CD14-positive monocyte (primary cell): Measurements from ENCODE around the gene SLC4A11. TPM values are rescaled to one million over a fixed set of nuclear protein-coding genes. Genes with fewer than 3 reads are reported as not detected.
A peak's percentile ranks its signal among the peaks of the same experiment; 100 is the strongest.

ENCODE experiments used
- DNase-seq, 3 donors: peaks; one replicate each; pipeline ENCODE4 v3.0.0-alpha.2; 2011 to 2022
- H2AFZ ChIP-seq: 2 replicates; pipeline ENCODE4 v1.6.0; 2012; ENCODE audit warnings: mild to moderate bottlenecking, low read depth, low read length, inconsistent platforms; ENCODE audit not compliant: insufficient read depth, poor library complexity, severe bottlenecking
- H3K27ac ChIP-seq, 2 donors: 1 replicate in 1 of 2; 2 replicates in 1 of 2; pipeline ENCODE4 v1.5.1; 2012 to 2013; ENCODE audit warnings: low read length in 2 of 2, control low read depth in 1 of 2, inconsistent platforms in 1 of 2, low read depth in 1 of 2, mild to moderate bottlenecking in 1 of 2
- H3K27me3 ChIP-seq, 2 donors: one replicate each; pipeline versions ENCODE4 v1.6.0 to v1.6.1; 2011 to 2013; ENCODE audit warnings: low read length in 2 of 2; ENCODE audit not compliant: control insufficient read depth in 2 of 2, insufficient read depth in 2 of 2
- H3K36me3 ChIP-seq, 2 donors: replicated peaks in 1 of 2; 1 replicate in 1 of 2; 2 replicates in 1 of 2; pipeline versions ENCODE4 v1.5.1 to v1.6.1; 2012 to 2013; ENCODE audit warnings: low read length in 2 of 2, control low read depth in 1 of 2, inconsistent platforms in 1 of 2, mild to moderate bottlenecking in 1 of 2; ENCODE audit not compliant: insufficient read depth in 2 of 2, control insufficient read depth in 1 of 2
- H3K4me1 ChIP-seq, 2 donors: 1 replicate in 1 of 2; 2 replicates in 1 of 2; pipeline versions ENCODE4 v1.5.1 to v1.6.1; 2012 to 2013; ENCODE audit warnings: low read length in 2 of 2, control low read depth in 1 of 2, inconsistent platforms in 1 of 2, mild to moderate bottlenecking in 1 of 2, moderate library complexity in 1 of 2; ENCODE audit not compliant: insufficient read depth in 2 of 2, control insufficient read depth in 1 of 2
- H3K4me2 ChIP-seq: replicated peaks from 2 replicates; pipeline ENCODE3; 2012; ENCODE audit warnings: low read length, moderate library complexity, mild to moderate bottlenecking; ENCODE audit not compliant: poor library complexity, severe bottlenecking; ENCODE audit errors: extremely low read depth
- H3K4me3 ChIP-seq, 3 experiments: fragments of 200-600 bp in 1 of 3; sonication (generic) in 1 of 3; replicated peaks in 1 of 3; 1 replicate in 2 of 3; 2 replicates in 1 of 3; pipeline ENCODE4 v1.5.1; 2011 to 2013; ENCODE audit warnings: low read length in 3 of 3, mild to moderate bottlenecking in 3 of 3, control low read depth in 2 of 3, low read depth in 2 of 3, inconsistent platforms in 1 of 3, moderate library complexity in 1 of 3
- H3K79me2 ChIP-seq: 2 replicates; pipeline ENCODE4 v1.6.0; 2012; ENCODE audit warnings: mild to moderate bottlenecking, control low read depth, inconsistent platforms, low read length, moderate library complexity; ENCODE audit not compliant: insufficient read depth
- H3K9ac ChIP-seq: 2 replicates; pipeline ENCODE4 v1.6.0; 2017; ENCODE audit warnings: low read length, mild to moderate bottlenecking; ENCODE audit not compliant: insufficient read depth, poor library complexity, severe bottlenecking
- H3K9me3 ChIP-seq, 2 donors: replicated peaks in 1 of 2; 1 replicate in 1 of 2; 2 replicates in 1 of 2; pipeline versions ENCODE4 v1.5.1 to v1.6.1; 2012 to 2013; ENCODE audit warnings: low read length in 2 of 2, control low read depth in 1 of 2; ENCODE audit not compliant: control insufficient read depth in 1 of 2, insufficient read depth in 1 of 2
- H4K20me1 ChIP-seq: 2 replicates; pipeline ENCODE4 v1.6.0; 2012; ENCODE audit warnings: mild to moderate bottlenecking, low read length, control low read depth, moderate library complexity; ENCODE audit not compliant: insufficient read depth
- H3K27ac Mint-ChIP-seq, 7 donors: one replicate each; pipeline ENCODE4 v1.8.0; 2020; ENCODE audit warnings: mild to moderate bottlenecking in 7 of 7, mixed read lengths in 7 of 7, moderate library complexity in 6 of 7, inconsistent platforms in 2 of 7
- H3K27me3 Mint-ChIP-seq, 3 donors: one replicate each; pipeline ENCODE4 v1.8.0; 2021 to 2022; ENCODE audit warnings: low read depth in 3 of 3, mild to moderate bottlenecking in 3 of 3, mixed read lengths in 3 of 3, moderate library complexity in 3 of 3, inconsistent platforms in 1 of 3
- H3K36me3 Mint-ChIP-seq, 2 donors: one replicate each; pipeline ENCODE4 v1.8.0; 2020; ENCODE audit warnings: mixed read lengths in 2 of 2, inconsistent platforms in 1 of 2, mild to moderate bottlenecking in 1 of 2
- H3K4me1 Mint-ChIP-seq: one replicate; pipeline ENCODE4 v1.8.0; 2020; ENCODE audit warnings: mild to moderate bottlenecking, mixed read lengths
- H3K4me3 Mint-ChIP-seq, 2 donors: one replicate each; pipeline ENCODE4 v1.8.0; 2020; ENCODE audit warnings: mild to moderate bottlenecking in 2 of 2, mixed read lengths in 2 of 2, moderate library complexity in 1 of 2
- H3K9me3 Mint-ChIP-seq, 7 donors: one replicate each; pipeline ENCODE4 v1.8.0; 2020 to 2022; ENCODE audit warnings: mixed read lengths in 7 of 7, mild to moderate bottlenecking in 6 of 7, moderate library complexity in 6 of 7, inconsistent platforms in 2 of 7
- CTCF ChIP-seq: fragments of 200-600 bp; IDR thresholded peaks from one replicate; pipeline ENCODE4 v1.8.0; 2022; ENCODE audit warnings: antibody characterized with exemption, mild to moderate bottlenecking
- WGBS: methylation state at CpG from one replicate; pipeline ENCODE4 v1.1.5; 2013; ENCODE audit warnings: missing lambda C conversion rate; ENCODE audit not compliant: insufficient coverage; 5-methylcytosine and 5-hydroxymethylcytosine counted together
- intact Hi-C, 2 donors: fragments of 100-400 bp; cut with micrococcal nuclease; formaldehyde crosslinking; loops; one replicate each; pipeline versions ENCODE4 v1.15.0 to v1.15.1; 2023
- polyA plus RNA-seq, 3 donors: library from polyadenylated mRNA; depleted of rRNA in 1 of 3; unstranded in 2 of 3; stranded (reverse) in 1 of 3; fragments of 300-500 nt in 2 of 3; fragments of >200 nt in 1 of 3; fragmentation: Illumina TruSeq in 2 of 3; gene quantifications; 1 replicate in 2 of 3; 2 replicates in 1 of 3; pipeline ENCODE4 v1.2.3, GENCODE V29; 2012 to 2021

SLC4A11 gene
- polyA plus RNA-seq, 3 donors, result 0.11 to 0.33 TPM; not detected in 1

- Mint-ChIP-seq H3K27me3 (peaks cover 0 to 2% (median 2%) of the 10 kb centered on the region in 3 donors), H3K4me3 (no peak overlapping the region), H3K27ac (no peak overlapping the region), H3K4me1 (no peaks in the 10 kb centered on the region), H3K36me3 (peaks cover 78 to 88% of the 10 kb centered on the region in 2 donors), H3K9me3 (no peaks in the 10 kb centered on the region)
- 67% methylated on average over 1 of the region's 1 CpG for WGBS
- Histone ChIP-seq H3K79me2 (no peaks in the 10 kb centered on the region), H3K9me3 (no peaks in the 10 kb centered on the region), H3K27ac (no peak overlapping the region), H2AFZ (no peak overlapping the region), H3K4me2 (no peak overlapping the region), H3K27me3 (no peaks in the 10 kb centered on the region), H4K20me1 (no peaks in the 10 kb centered on the region), H3K9ac (no peak overlapping the region), H3K4me3 (no peak overlapping the region), H3K4me1 (no peaks in the 10 kb centered on the region), H3K36me3 (peaks cover 71 to 87% of the 10 kb centered on the region in 2 donors)
- no peak for DNase-seq
- intact Hi-C loops, result no loop called here
- peak; percentile 31 for TF ChIP-seq CTCF
Observed at GRCh38 chr20:3276680-3277015, 37.7 kb upstream of the SLC4A11 start.

- H3K9me3 ChIP-seq, result no peaks in the 10 kb centered on the region
- Mint-ChIP-seq H3K27me3 (no peaks in the 10 kb centered on the region), H3K4me3 (no peak overlapping the region), H3K9me3 (no peaks in the 10 kb centered on the region), H3K27ac (peak overlapping the region in 1 of 7 donors; percentile 14), H3K36me3 (peaks cover 78 to 88% of the 10 kb centered on the region in 2 donors), H3K4me1 (no peaks in the 10 kb centered on the region)
- H2AFZ ChIP-seq, result no peak overlapping the region
- H3K4me2 ChIP-seq, result no peak overlapping the region
- no peaks in the 10 kb centered on the region for H3K4me1 ChIP-seq
- DNase-seq, result no peak
- no peak overlapping the region for H3K4me3 ChIP-seq
- no peaks in the 10 kb centered on the region for H3K79me2 ChIP-seq
- WGBS, result no CpG with 5 or more reads among the region's 2 CpGs
- no peaks in the 10 kb centered on the region for H3K27me3 ChIP-seq
- no peak overlapping the region for H3K27ac ChIP-seq
- intact Hi-C loops, result no loop called here
- no peak for TF ChIP-seq CTCF
- peaks cover 68 to 82% of the 10 kb centered on the region in 2 donors for H3K36me3 ChIP-seq
- H4K20me1 ChIP-seq, result no peaks in the 10 kb centered on the region
- no peak overlapping the region for H3K9ac ChIP-seq
Observed at GRCh38 chr20:3275966-3276679, 37.1 kb upstream of the SLC4A11 start.
